HEK293T (cell line): ENCODE data around the gene FGR.

ENCODE experiments used
- BHLHE40 ChIP-seq: fragments of 450-650 bp; IDR thresholded peaks from 2 replicates; pipeline ENCODE4 v1.6.1; 2016; ENCODE audit warnings: mild to moderate bottlenecking, moderate library complexity, borderline replicate concordance
- FOXM1 ChIP-seq: fragments of 450-650 bp; IDR thresholded peaks from 2 replicates; pipeline ENCODE4 v1.6.1; 2017; ENCODE audit warnings: mild to moderate bottlenecking, borderline replicate concordance
- NFRKB ChIP-seq: fragments of 450-650 bp; IDR thresholded peaks from 2 replicates; pipeline ENCODE4 v1.6.1; 2016; ENCODE audit warnings: mild to moderate bottlenecking, moderate library complexity
- PKNOX1 ChIP-seq: fragments of 450-650 bp; IDR thresholded peaks from 2 replicates; pipeline ENCODE4 v1.6.1; 2016
- SP1 ChIP-seq: fragments of 450-650 bp; IDR thresholded peaks from 2 replicates; pipeline ENCODE4 v1.6.1; 2017
- SUZ12 ChIP-seq: fragments of 450-650 bp; IDR thresholded peaks from 2 replicates; pipeline ENCODE4 v1.6.1; 2016; ENCODE audit warnings: mild to moderate bottlenecking
- TARDBP ChIP-seq: fragments of 450-650 bp; IDR thresholded peaks from 2 replicates; pipeline ENCODE4 v1.6.1; 2016
- ZNF384 ChIP-seq: fragments of 450-650 bp; IDR thresholded peaks from 2 replicates; pipeline ENCODE4 v1.6.1; 2016

GRCh38 chr1:27572679-27573426 is 62.1 kb downstream of the FGR start:
- no peak for TF ChIP-seq PKNOX1
- TF ChIP-seq NFRKB, result no peak
- TF ChIP-seq FOXM1, result no peak
- no peak for TF ChIP-seq TARDBP
- TF ChIP-seq SUZ12, result no peak
- TF ChIP-seq SP1, result no peak
- no peak for TF ChIP-seq ZNF384
- TF ChIP-seq BHLHE40, result no peak
